ENCODE measurements around the gene SOX13.

The SOX13 gene

GRCh38 chr1:204154568-204155255, 81.8 kb downstream of the SOX13 start:
- DNase-seq, result no peak

- DNase-seq, result no peak
These were observed 83.0 kb downstream of the SOX13 start for GRCh38 chr1:204155881-204156280.

DNA sequence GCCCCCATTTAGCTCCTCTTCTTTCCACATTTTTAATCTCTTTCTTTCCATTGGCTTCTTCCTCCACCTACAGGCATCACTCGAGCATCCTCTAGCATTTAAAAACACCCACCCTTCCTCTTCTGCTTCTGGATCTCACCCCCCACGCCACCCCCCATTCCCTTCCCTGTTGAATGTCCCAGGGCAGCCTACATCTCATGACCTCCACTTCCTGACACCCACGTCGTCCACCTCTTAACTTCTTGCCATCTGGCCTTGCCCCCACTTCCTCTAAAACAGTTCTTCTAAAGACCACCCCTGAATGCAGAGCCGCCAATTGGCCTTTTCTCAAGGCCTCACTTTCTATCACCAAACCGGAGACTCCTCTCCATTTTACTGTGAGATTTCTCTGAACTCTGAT, 85.0 kb downstream of the SOX13 start:
- no peak for DNase-seq

GRCh38 chr1:204161609-204162493, 88.9 kb downstream of the SOX13 start:
- DNase-seq, result no peak

DNA sequence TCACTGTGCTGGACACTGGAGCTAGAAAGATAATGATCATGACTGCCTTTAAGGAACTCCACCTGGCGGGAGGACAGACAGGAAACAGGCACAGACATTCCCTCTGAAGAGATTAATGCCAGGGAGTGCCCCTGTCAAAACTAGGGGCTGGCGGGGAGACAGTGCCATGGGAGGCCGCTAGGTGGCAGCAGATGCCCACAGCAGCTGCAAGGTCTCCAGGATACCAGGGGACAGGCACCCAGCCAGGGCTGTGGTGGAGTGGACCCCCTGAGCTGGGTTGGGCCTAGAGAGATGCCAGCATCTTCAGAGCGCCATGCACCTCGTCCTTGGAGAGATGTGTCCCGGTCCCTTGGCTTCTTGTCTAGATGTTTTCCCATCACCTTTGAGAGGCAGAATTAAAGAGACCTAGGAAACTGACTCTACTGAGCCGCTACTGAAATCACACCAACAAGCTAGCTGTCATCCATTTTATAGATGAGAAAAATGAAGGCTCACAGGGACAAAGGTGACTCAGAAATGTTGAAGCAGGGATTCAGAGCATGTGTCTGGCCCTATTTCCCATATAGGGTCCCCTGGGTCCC, 89.7 kb downstream of the SOX13 start:
- peak in 1 of 2 experiments; percentile 19 for DNase-seq

DNA sequence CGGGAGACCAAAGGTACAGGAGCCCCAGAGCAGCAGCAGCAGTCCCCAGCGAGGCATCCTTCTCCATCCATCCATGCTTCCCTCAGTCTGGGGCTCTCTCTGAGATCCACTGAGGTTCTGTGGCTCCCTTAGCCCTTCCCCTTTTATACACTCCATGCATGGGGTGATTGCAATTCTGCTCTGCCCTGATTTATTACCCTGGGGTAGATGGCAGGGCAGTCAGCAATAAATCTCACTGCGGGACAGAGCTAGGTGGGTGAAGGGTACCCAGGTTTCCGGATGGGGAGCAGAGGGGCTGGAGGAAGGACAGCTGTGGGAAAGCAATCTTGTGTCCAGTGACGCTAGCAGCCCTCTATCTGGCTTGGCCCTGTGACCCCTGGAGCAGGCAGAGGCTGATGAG, 93.3 kb downstream of the SOX13 start, which contains the start of gene REN:
REN (minus strand) TSS at position 119 of the 400 bp plus-strand sequence; CDS start at position 75, 44 bp downstream.
- DNase-seq, result no peak

- no peak for DNase-seq
These were observed 94.8 kb downstream of the SOX13 start for GRCh38 chr1:204167730-204168129.

GRCh38 chr1:204169858-204170257, 96.9 kb downstream of the SOX13 start:
- no peak for DNase-seq

- no peak for DNase-seq
These were observed 97.7 kb downstream of the SOX13 start for GRCh38 chr1:204170494-204171155.

- no peak for DNase-seq
These were observed 98.8 kb downstream of the SOX13 start for GRCh38 chr1:204171751-204172178.

- DNase-seq, result no peak
These were observed 99.6 kb downstream of the SOX13 start for GRCh38 chr1:204172404-204173029.

DNA sequence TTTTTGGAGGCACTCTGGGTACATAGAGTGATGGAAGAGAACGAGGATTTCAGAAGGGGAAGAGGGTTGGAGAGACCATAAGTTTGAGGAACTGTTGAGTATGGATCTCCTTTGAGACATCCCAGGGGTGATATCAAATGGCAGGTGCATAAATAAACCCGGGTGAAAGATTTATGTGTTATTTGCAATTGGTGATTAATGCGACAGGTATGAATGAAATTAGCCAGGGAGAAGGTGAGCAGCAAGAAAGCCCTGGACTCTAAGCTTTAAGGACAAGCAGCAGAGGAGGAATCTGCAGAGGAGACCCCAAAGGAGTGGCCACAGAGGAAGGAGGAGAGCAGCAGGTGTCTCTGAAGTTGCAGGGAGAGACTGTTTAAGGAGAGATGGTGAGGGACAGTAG, 102.0 kb downstream of the SOX13 start:
- no peak for DNase-seq

GRCh38 chr1:204176049-204176448, 103.1 kb downstream of the SOX13 start:
- DNase-seq, result no peak

GRCh38 chr1:204177133-204177532, 104.2 kb downstream of the SOX13 start:
- no peak for DNase-seq

Data from cerebellar nuclear complex (tissue), 1 donor.